GM12875 (cell line): ENCODE results near the gene WDR59.
"Not testable (repeated sequence)": the region's sequence is repeated elsewhere in the genome, so short reads cannot be mapped to it uniquely, and the experiment has no call there.

Source experiments
- H3K4me3 ChIP-seq: one replicate; pipeline ENCODE4 v1.5.1; 2011; ENCODE audit warnings: low read depth, low read length, control low read depth
- TF ChIP-seq, protein P1 (sequence below): IDR thresholded peaks from 2 replicates; pipeline ENCODE4 v1.5.1; 2011; ENCODE audit warnings: low read depth, mild to moderate bottlenecking, control low read depth, inconsistent platforms, low read length, moderate library complexity, borderline replicate concordance; ENCODE audit not compliant: insufficient read depth

The WDR59 gene

DNA sequence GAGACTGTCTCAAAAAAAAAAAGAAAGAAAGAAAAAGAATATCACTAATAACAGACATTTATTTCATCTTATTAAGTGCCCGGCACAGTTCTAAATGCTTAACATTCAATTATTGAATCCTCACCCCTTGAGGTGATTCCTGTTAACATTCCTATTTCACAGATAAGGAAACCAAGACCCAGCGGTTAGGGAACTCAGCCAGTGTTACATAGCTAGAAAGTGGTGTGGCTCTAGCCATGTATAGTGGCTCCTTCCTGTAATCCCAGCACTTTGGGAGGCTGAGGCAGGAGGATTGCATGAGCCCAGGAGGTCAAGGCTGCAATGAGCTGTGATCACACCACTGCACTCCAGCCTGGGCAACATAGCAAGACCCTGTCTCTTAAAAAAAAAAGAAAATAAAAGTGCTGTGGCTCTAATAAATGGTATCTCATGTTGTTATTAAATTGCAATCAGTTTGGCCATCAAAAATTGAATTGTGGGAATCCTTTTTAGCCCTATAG is 42.0 kb upstream of the WDR59 start:
- H3K4me3 ChIP-seq = no peak overlapping the region
- TF ChIP-seq, protein P1, sequence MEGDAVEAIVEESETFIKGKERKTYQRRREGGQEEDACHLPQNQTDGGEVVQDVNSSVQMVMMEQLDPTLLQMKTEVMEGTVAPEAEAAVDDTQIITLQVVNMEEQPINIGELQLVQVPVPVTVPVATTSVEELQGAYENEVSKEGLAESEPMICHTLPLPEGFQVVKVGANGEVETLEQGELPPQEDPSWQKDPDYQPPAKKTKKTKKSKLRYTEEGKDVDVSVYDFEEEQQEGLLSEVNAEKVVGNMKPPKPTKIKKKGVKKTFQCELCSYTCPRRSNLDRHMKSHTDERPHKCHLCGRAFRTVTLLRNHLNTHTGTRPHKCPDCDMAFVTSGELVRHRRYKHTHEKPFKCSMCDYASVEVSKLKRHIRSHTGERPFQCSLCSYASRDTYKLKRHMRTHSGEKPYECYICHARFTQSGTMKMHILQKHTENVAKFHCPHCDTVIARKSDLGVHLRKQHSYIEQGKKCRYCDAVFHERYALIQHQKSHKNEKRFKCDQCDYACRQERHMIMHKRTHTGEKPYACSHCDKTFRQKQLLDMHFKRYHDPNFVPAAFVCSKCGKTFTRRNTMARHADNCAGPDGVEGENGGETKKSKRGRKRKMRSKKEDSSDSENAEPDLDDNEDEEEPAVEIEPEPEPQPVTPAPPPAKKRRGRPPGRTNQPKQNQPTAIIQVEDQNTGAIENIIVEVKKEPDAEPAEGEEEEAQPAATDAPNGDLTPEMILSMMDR = no peak

DNA sequence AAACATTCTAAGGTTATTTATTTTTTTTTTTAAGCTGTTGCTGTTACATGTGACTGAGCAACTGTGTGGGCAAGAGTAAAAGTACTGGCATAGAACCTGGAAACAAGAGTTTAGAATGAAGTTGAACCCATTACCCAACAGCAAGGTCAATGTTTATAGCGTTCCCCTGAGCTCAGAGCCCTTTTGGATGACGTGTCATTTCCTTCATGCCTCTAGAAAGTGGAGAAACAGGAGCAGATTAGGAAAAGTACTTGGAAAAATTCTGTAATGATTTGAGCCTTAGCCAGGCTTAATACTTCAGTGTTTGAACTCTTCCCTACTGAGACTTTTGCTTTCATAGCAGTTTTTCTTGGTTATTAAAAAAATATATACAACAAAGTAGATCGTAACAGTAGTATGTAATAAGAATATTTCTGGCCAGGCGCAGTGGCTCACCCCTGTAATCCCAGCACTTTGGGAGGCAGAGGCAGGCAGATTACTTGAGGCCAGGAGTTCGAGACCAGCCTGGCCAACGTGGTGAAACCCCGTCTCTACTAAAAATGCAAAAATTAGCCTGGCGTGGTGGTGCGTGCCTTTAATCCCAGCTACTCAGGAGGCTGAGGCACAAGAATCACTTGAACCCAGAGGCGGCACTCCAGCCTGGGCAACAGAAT is 41.4 kb upstream of the WDR59 start:
- not testable (repeated sequence) for H3K4me3 ChIP-seq

DNA sequence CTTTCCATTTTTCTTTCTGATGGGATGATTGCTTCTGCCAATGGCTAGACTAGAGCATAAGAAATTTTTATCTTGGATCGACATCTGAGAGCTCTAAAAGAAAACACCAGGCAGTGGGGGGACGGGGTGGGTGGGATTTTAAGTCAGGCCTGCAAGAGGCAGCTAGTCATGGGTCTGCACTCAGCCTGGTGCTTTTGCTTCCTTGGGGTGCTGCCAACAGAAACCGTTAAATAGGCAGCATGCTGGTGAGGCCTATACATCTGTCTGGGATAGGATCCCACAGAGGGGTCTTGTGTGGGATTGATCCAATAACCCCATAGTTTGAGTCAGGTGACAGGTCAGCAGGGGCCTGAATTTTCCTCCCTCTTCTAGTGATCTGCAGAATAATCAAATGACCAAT is 40.8 kb upstream of the WDR59 start:
- no peak overlapping the region for H3K4me3 ChIP-seq
- TF ChIP-seq, protein P1 = no peak

DNA sequence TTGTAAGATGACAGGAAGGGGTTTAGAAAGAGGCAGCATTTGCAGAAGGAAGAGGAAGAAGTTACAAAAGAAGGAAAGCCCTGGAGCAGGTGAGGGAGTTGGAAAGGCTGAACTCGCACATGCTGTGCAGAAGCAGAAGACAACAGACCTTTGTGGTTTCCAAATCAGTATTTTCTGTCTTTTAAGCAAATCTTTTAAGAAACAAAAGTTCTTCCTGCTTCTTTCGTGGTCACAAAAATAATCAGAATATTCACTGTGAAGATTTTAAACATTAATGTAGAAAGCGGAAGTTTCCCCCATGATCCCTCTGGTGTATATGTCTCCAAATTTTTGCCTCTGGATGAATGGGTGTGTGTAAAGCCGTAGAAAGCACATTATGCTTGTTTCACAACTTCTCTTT is 39.7 kb upstream of the WDR59 start:
- TF ChIP-seq, protein P1 = no peak
- H3K4me3 ChIP-seq = no peak overlapping the region

DNA sequence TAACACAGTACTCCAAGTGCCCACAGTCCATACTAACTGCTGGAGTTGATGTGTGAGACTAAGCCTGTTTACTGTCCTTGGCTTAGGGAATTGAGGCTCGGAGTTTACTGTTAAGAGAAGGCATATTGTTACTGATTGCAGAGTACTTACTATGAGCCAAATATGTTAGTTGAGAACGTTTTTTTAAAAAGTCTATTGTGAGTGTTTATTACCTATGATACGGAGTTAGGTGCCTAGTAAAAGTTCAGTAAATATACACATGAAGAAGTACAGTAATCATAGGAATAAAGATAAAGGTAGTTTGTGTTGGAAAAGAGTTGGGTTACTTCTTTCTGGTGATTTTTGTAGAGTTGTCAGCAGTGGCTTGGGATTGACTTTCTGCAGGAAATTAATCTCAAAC is 39.3 kb upstream of the WDR59 start:
- TF ChIP-seq, protein P1 = no peak

DNA sequence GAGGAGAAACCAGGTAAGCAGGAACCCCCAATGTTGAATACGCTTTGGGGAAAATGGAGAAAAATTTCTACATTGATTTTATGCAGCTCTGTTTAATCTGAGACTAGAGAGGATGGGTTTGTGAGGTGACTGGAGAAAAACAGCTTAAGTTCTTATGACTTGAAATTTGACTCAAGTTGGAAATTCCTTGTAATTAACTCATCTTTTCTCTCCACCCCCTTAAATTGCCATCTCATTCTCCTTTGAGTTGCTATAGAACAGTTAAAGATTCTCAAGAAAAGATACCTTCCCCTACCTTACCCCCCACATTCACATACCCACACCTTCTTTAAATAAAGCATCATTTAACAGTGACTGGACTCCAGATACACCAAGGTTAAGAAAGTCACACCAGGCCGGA is 38.1 kb upstream of the WDR59 start:
- TF ChIP-seq, protein P1 = no peak
- H3K4me3 ChIP-seq = no peak overlapping the region

More for the DNA sequence above, 39.3 kb upstream of the WDR59 start:
- no peak overlapping the region for H3K4me3 ChIP-seq

DNA sequence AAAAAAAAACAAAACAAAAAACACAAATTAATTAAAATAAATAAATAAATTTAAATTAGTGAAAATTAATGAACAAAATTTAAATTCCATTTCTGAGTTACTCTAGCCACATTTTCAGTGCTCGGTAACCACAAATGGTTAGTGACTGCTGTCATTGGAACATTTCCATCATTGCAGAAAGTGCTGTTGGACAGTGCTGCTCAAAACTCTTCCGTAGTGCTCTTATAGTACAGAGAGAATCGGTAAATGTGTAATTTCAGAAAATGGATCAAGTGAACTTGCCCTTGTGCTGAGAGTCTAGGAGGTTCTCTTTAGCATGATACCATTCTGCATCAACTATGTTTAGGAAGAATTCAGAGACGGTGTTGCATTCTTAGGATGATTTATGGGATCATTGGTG is 37.6 kb upstream of the WDR59 start:
- no peak overlapping the region for H3K4me3 ChIP-seq
- TF ChIP-seq, protein P1 = no peak

DNA sequence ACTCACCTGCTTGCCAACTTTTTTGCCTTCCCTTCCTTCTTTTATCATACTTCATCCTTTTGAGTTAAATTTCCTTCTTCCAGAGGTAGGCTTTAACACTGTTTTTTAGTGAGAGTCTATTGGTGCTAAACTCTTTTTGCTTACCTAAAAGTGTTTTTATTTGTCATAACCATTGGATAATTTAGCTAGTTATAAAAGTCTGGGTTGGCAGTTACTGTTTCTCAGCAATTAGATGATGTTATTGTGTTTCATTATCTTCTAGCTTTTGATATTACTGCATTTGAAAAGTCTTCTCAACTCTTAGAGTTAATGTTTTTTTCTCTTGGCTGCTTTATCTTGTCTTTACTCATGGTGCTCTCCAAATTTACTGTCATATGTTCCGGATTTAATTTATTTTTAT is 36.5 kb upstream of the WDR59 start:
- TF ChIP-seq, protein P1 = no peak
- H3K4me3 ChIP-seq = no peak overlapping the region
